Glutamatergic neuron (in vitro differentiated cells): ENCODE data around the gene ATE1. TPM values are rescaled to one million over a fixed set of nuclear protein-coding genes. Genes with fewer than 3 reads are reported as not detected.
A peak's percentile ranks its signal among the peaks of the same experiment; 100 is the strongest.
"Not testable (repeated sequence)": the region's sequence is repeated elsewhere in the genome, so short reads cannot be mapped to it uniquely, and the experiment has no call there.

Source experiments
- DNase-seq: peaks from one replicate; pipeline ENCODE4 v3.0.0; 2022
- H3K27ac Mint-ChIP-seq: one replicate; pipeline ENCODE4 v1.8.0; 2020; ENCODE audit warnings: mild to moderate bottlenecking, mixed read lengths, inconsistent platforms; ENCODE audit not compliant: unreplicated experiment
- H3K27me3 Mint-ChIP-seq: one replicate; pipeline ENCODE4 v1.8.0; 2020; ENCODE audit warnings: mild to moderate bottlenecking, moderate library complexity, mixed read lengths, inconsistent platforms; ENCODE audit not compliant: unreplicated experiment
- H3K36me3 Mint-ChIP-seq: one replicate; pipeline ENCODE4 v1.8.0; 2020; ENCODE audit warnings: mild to moderate bottlenecking, mixed read lengths, inconsistent platforms; ENCODE audit not compliant: unreplicated experiment
- H3K4me1 Mint-ChIP-seq: one replicate; pipeline ENCODE4 v1.8.0; 2020; ENCODE audit warnings: mild to moderate bottlenecking, low read depth, mixed read lengths, inconsistent platforms; ENCODE audit not compliant: unreplicated experiment
- H3K4me3 Mint-ChIP-seq: one replicate; pipeline ENCODE4 v1.8.0; 2020; ENCODE audit warnings: mild to moderate bottlenecking, mixed read lengths, inconsistent platforms; ENCODE audit not compliant: unreplicated experiment
- H3K9me3 Mint-ChIP-seq: one replicate; pipeline ENCODE4 v1.8.0; 2020; ENCODE audit warnings: mild to moderate bottlenecking, moderate library complexity, mixed read lengths, inconsistent platforms; ENCODE audit not compliant: unreplicated experiment
- total RNA-seq: library from RNA; stranded (reverse); fragmentation: NEBNext Ultra II Directional; extraction: Animal tissue kit (Norgen Biotek cat#: 25700); gene quantifications from one replicate; pipeline ENCODE4 v1.2.1, GENCODE V29; 2021; ENCODE audit not compliant: unreplicated experiment
- TF ChIP-seq, protein P1 (sequence below): fragments of 200-600 bp; sonication (generic); IDR thresholded peaks from one replicate; pipeline ENCODE4 v1.5.0; 2021; ENCODE audit not compliant: partially characterized antibody, unreplicated experiment

ATE1 gene
- total RNA-seq, 1 donor from 2014 or later, result 30.4 TPM

- Mint-ChIP-seq H3K27ac (no peak overlapping the region), H3K27me3 (peaks cover 5% of the 10 kb centered on the region), H3K4me3 (peak overlapping the region; percentile 88), H3K36me3 (peaks cover 11% of the 10 kb centered on the region), H3K9me3 (peaks cover 8% of the 10 kb centered on the region), H3K4me1 (peaks cover 7% of the 10 kb centered on the region)
- TF ChIP-seq, protein P1, sequence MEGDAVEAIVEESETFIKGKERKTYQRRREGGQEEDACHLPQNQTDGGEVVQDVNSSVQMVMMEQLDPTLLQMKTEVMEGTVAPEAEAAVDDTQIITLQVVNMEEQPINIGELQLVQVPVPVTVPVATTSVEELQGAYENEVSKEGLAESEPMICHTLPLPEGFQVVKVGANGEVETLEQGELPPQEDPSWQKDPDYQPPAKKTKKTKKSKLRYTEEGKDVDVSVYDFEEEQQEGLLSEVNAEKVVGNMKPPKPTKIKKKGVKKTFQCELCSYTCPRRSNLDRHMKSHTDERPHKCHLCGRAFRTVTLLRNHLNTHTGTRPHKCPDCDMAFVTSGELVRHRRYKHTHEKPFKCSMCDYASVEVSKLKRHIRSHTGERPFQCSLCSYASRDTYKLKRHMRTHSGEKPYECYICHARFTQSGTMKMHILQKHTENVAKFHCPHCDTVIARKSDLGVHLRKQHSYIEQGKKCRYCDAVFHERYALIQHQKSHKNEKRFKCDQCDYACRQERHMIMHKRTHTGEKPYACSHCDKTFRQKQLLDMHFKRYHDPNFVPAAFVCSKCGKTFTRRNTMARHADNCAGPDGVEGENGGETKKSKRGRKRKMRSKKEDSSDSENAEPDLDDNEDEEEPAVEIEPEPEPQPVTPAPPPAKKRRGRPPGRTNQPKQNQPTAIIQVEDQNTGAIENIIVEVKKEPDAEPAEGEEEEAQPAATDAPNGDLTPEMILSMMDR, result no peak
- DNase-seq, result no peak
Measured at GRCh38 chr10:121974019-121974534, 46.2 kb upstream of the ATE1 start.

DNA sequence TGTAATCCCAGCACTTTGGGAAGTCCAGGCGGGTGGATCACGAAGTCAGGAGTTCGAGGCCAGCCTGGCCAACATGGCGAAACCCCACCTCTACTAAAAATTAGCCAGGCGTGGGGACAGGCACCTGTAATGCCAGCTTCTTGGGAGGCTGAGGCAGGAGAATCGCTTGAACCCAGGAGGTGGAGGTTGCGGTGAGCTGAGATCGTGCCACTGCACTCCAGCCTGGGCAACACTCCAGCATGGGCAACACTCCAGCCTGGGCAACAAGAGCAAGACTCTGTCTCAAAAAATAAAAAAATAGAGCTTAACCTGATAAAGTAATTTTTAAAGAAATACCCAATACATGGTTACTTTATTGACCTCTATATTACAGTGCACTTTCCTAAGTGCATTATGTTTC, 41.3 kb upstream of the ATE1 start:
- H3K27me3 Mint-ChIP-seq, H3K27ac Mint-ChIP-seq, H3K4me3 Mint-ChIP-seq: not testable (repeated sequence)

DNA sequence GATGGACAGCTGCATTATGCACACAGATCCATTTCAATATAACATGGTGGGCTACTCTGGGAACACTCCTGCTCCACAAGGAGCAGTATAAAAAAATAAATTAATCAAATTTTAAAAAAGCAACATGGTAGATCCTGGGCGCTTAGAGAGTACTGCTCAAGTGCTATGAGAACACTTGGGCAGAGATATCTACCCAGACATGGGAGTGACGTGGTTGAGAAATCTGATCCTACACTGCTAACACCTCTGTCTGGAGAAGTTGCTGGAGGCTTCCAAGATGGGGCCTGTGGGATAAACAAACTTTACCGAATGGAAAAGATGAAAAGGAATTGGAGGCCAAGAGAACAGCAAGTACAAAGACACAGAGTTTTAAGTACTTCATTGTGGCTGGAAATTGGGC, 38.2 kb upstream of the ATE1 start:
- Mint-ChIP-seq H3K4me3 (no peak overlapping the region), H3K27ac (no peak overlapping the region), H3K4me1 (no peaks in the 10 kb centered on the region), H3K9me3 (no peaks in the 10 kb centered on the region), H3K27me3 (no peaks in the 10 kb centered on the region), H3K36me3 (no peaks in the 10 kb centered on the region)
- TF ChIP-seq, protein P1, result no peak
- no peak for DNase-seq

More for the DNA sequence above, 41.3 kb upstream of the ATE1 start:
- not testable (repeated sequence) for H3K36me3 Mint-ChIP-seq, DNase-seq, H3K9me3 Mint-ChIP-seq, H3K4me1 Mint-ChIP-seq

GRCh38 chr10:121961456-121961855, 33.6 kb upstream of the ATE1 start:
- Mint-ChIP-seq H3K9me3 (no peaks in the 10 kb centered on the region), H3K27me3 (no peaks in the 10 kb centered on the region), H3K4me1 (no peaks in the 10 kb centered on the region), H3K36me3 (no peaks in the 10 kb centered on the region), H3K27ac (no peak overlapping the region), H3K4me3 (no peak overlapping the region)
- TF ChIP-seq, protein P1, result no peak
- DNase-seq, result no peak

GRCh38 chr10:121959671-121960070, 31.8 kb upstream of the ATE1 start:
- DNase-seq, result no peak
- TF ChIP-seq, protein P1, result no peak
- no peak overlapping the region for H3K27ac Mint-ChIP-seq
- no peak overlapping the region for H3K4me3 Mint-ChIP-seq
- no peaks in the 10 kb centered on the region for H3K27me3 Mint-ChIP-seq
- H3K9me3 Mint-ChIP-seq, result no peaks in the 10 kb centered on the region
- H3K4me1 Mint-ChIP-seq, result no peaks in the 10 kb centered on the region
- H3K36me3 Mint-ChIP-seq, result no peaks in the 10 kb centered on the region
